ENCODE data around the gene MKLN1. TPM values are rescaled to one million over a fixed set of nuclear protein-coding genes. Genes with fewer than 3 reads are reported as not detected.

MKLN1 gene
- total RNA-seq, 2 donors from 2014 or later, result 27.4 to 28.5 TPM

- DNase-seq (ENCODE audit: low spot score), result no peak
- no peaks in the 10 kb centered on the region for H3K27me3 ChIP-seq
- H3K36me3 ChIP-seq, result peaks cover 45% of the 10 kb centered on the region
- TF ChIP-seq, protein P1, sequence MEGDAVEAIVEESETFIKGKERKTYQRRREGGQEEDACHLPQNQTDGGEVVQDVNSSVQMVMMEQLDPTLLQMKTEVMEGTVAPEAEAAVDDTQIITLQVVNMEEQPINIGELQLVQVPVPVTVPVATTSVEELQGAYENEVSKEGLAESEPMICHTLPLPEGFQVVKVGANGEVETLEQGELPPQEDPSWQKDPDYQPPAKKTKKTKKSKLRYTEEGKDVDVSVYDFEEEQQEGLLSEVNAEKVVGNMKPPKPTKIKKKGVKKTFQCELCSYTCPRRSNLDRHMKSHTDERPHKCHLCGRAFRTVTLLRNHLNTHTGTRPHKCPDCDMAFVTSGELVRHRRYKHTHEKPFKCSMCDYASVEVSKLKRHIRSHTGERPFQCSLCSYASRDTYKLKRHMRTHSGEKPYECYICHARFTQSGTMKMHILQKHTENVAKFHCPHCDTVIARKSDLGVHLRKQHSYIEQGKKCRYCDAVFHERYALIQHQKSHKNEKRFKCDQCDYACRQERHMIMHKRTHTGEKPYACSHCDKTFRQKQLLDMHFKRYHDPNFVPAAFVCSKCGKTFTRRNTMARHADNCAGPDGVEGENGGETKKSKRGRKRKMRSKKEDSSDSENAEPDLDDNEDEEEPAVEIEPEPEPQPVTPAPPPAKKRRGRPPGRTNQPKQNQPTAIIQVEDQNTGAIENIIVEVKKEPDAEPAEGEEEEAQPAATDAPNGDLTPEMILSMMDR (IDR thresholded peaks at IDR 0.05), result no peak
- H3K4me1 ChIP-seq, result peaks cover 0 to 11% of the 10 kb centered on the region in 2 donors
- no peak overlapping the region for H3K4me3 ChIP-seq
- H3K27ac ChIP-seq, result no peak overlapping the region
- H3K9me3 ChIP-seq, result no peaks in the 10 kb centered on the region
Measured at GRCh38 chr7:131471250-131472004, 143.8 kb downstream of the MKLN1 start.

- Histone ChIP-seq H3K9me3 (no peaks in the 10 kb centered on the region), H3K36me3 (peaks cover 17% of the 10 kb centered on the region), H3K27me3 (no peaks in the 10 kb centered on the region), H3K27ac (no peak overlapping the region), H3K4me1 (peaks cover 0 to 15% of the 10 kb centered on the region in 2 donors), H3K4me3 (no peak overlapping the region)
- TF ChIP-seq, protein P1 (IDR thresholded peaks at IDR 0.05), result no peak
- no peak for DNase-seq (ENCODE audit: low spot score)
Measured at GRCh38 chr7:131476740-131477139, 149.1 kb downstream of the MKLN1 start.

DNA sequence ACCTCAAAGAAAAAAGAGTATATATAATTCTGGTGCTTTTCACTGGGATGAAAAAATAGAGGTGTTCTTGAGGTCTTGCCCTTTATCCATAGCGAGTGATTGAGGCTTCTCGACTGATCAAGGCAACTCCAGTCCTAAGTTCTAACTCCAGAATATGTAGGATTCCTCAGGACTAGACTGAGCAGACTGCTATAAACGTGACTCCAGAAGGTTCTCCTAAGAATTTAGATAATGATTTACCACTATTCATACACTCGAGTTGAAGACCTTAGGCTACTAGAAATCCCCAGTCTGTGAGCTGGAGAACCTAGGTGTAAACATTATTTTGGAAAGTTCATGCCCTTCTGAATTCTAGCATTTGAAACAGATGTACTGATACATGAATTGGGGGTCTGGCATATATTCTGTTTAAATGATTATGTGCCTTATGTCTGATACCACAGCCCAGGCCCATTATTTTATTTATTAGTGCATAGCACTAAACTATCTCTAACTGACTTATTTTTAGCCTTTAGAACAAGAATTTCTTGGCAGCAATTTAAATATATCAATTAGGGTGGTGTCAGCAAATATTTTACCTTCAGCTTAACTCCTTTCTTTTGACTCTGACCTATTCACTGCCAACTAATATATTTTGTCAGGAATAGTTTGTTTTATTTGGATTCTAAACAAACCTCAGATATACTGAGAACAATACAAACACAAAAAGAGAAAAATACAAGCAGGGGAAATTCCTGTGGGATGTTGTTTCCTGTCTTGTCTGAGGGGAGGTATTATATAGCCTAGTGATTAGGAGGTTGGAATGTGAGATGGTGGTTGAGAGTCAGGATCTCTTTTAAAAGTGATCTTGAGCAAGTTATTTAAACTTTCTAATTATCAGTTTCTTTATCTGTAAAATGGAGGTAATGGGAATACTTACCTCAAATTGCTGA is 153.0 kb downstream of the MKLN1 start:
- Histone ChIP-seq H3K9me3 (no peaks in the 10 kb centered on the region), H3K4me1 (peaks cover 0 to 12% of the 10 kb centered on the region in 2 donors), H3K27me3 (no peaks in the 10 kb centered on the region), H3K36me3 (peaks cover 10% of the 10 kb centered on the region), H3K4me3 (no peak overlapping the region), H3K27ac (no peak overlapping the region)
- TF ChIP-seq, protein P1 (IDR thresholded peaks at IDR 0.05), result no peak
- no peak for DNase-seq (ENCODE audit: low spot score)

DNA sequence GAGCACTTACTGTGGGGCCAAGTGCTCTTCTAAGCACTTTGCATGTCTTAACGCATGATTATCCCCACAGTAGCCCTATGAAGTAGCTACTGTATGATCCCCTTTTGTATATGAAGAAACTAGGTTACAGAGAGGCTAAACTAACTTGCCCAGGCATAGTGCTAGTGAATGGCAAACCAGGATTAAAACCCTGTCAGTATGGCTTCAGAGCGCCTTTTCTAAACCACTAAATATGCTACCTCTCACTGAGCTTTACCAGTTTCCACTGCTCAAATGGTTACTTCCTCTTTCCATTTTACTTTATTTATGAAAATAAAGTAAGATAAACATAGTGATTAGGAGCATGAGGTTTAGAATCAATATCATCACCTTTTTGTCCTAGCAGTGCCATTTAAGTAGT is 155.1 kb downstream of the MKLN1 start:
- Histone ChIP-seq H3K27ac (no peak overlapping the region), H3K36me3 (peaks cover 10% of the 10 kb centered on the region), H3K4me1 (peaks cover 0 to 12% of the 10 kb centered on the region in 2 donors), H3K4me3 (no peak overlapping the region), H3K9me3 (no peaks in the 10 kb centered on the region), H3K27me3 (no peaks in the 10 kb centered on the region)
- DNase-seq (ENCODE audit: low spot score), result no peak
- TF ChIP-seq, protein P1 (IDR thresholded peaks at IDR 0.05), result no peak

DNA sequence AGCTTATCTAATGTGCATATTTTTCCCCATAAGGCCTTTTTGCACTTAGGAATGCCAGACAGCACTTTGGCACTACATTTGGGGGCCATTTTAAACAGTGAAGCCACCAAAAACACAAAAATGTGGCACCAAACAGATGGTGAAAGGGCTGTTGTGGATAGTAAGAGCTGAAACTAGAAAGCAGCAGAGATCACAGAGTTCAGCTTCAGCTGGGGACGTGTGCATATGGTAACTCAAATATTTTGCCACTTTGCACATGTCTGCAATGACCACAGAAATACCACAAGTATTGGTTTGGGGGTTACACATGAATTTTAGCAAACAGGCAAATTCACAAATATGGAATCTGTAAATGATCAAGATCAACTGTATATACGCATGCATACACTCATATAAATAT is 155.9 kb downstream of the MKLN1 start:
- Histone ChIP-seq H3K36me3 (peaks cover 7% of the 10 kb centered on the region), H3K27ac (no peak overlapping the region), H3K9me3 (no peaks in the 10 kb centered on the region), H3K27me3 (no peaks in the 10 kb centered on the region), H3K4me1 (peaks cover 0 to 12% of the 10 kb centered on the region in 2 donors), H3K4me3 (no peak overlapping the region)
- DNase-seq (ENCODE audit: low spot score), result no peak
- TF ChIP-seq, protein P1 (IDR thresholded peaks at IDR 0.05), result no peak
